Measurements from ENCODE around the gene COL18A1.

COL18A1 gene

GRCh38 chr21:45506836-45507522, 102.0 kb downstream of the COL18A1 start:
- TF ChIP-seq CTCF (IDR thresholded peaks at IDR 0.05; ENCODE audit: control extremely low read depth, extremely low read depth, low read depth, missing control alignments) = no peak
- no peak for DNase-seq (ENCODE audit: extremely low spot score)
- ChIA-PET POLR2A (no interaction called here), CTCF (no interaction called here)

- POLR2A ChIA-PET = no interaction called here
These were observed 102.5 kb downstream of the COL18A1 start for GRCh38 chr21:45507523-45507875.

GRCh38 chr21:45507888-45508508, 103.0 kb downstream of the COL18A1 start:
- ChIA-PET CTCF (no interaction called here), POLR2A (no interaction called here)
- TF ChIP-seq CTCF (IDR thresholded peaks at IDR 0.05; ENCODE audit: control extremely low read depth, extremely low read depth, low read depth, missing control alignments) = no peak
- DNase-seq (ENCODE audit: extremely low spot score) = no peak

More at GRCh38 chr21:45507523-45507875, 102.5 kb downstream of the COL18A1 start:
- TF ChIP-seq CTCF (IDR thresholded peaks at IDR 0.05; ENCODE audit: control extremely low read depth, extremely low read depth, low read depth, missing control alignments) = no peak
- CTCF ChIA-PET = no interaction called here
- no peak for DNase-seq (ENCODE audit: extremely low spot score)

GRCh38 chr21:45508607-45509565, 103.9 kb downstream of the COL18A1 start:
- no peak for DNase-seq (ENCODE audit: extremely low spot score)
- TF ChIP-seq CTCF (IDR thresholded peaks at IDR 0.05; ENCODE audit: control extremely low read depth, extremely low read depth, low read depth, missing control alignments) = no peak
- ChIA-PET POLR2A (no interaction called here), CTCF (no interaction called here)

GRCh38 chr21:45509566-45510465, 104.9 kb downstream of the COL18A1 start:
- TF ChIP-seq CTCF (IDR thresholded peaks at IDR 0.05; ENCODE audit: control extremely low read depth, extremely low read depth, low read depth, missing control alignments) = no peak
- POLR2A ChIA-PET = no interaction called here
- CTCF ChIA-PET = no interaction called here
- DNase-seq (ENCODE audit: extremely low spot score) = no peak

Data from GM10248 (cell line).